GM18517 (cell line): ENCODE data around the gene ATF5.
A peak's percentile ranks its signal among the peaks of the same experiment; 100 is the strongest.
"Not testable (repeated sequence)": the region's sequence is repeated elsewhere in the genome, so short reads cannot be mapped to it uniquely, and the experiment has no call there.

Experiments used
- ATAC-seq: cut with Tn5 transposase; IDR thresholded peaks from one replicate; pipeline ENCODE4 v1.9.1; 2021; ENCODE audit warnings: mild to moderate bottlenecking, moderate library complexity; ENCODE audit not compliant: unreplicated experiment

The ATF5 gene

DNA sequence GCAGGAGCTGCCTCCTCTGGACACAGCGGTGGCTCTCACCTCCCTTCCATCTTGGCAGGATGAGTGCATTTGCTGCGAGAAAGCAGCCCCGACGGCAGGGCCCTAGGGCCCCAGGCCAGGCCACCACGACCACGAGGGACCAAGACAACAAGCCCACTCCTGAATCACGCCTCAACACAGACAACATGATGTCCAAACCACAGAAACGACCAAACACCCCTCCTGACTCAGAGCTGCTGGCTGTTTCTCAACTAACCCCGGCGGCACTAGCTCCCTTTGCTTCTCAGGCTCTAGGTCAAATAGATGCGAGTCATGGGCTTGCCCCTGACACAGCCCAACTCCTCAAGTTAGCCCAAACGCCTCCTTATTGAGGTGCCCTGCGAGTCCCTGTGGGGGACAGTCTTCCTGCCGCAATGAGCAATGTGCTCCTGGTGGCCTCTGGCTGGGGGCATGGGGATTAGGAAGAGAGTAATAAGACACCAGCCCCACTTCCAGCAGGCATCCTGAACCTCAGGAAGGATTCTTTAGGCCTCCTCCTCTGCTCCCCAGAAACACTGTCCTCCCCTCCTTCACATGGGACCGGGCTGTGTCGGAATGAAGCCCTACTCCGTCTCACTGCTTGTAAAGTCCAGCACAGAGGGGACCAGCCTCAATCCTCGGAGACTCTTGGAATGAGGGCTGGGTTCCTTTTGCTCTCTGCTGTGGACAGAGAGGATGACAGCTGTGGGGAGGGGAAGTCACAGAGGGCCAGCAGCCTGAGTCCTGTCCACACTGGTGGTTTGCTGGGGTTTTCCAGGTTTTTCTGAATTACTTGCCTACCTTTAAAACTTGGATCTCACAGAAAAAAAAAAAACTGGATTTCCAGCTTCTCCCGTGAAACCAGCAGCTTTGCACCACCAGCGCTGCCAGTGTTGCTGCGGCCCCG lies 6.9 kb upstream of the ATF5 start:
- ATAC-seq = no peak

- no peak for ATAC-seq
Observed at GRCh38 chr19:49923055-49924003, 5.7 kb upstream of the ATF5 start.

GRCh38 chr19:49924004-49924880 lies 4.8 kb upstream of the ATF5 start:
- no peak for ATAC-seq

GRCh38 chr19:49924881-49925210 lies 4.2 kb upstream of the ATF5 start:
- not testable (repeated sequence) for ATAC-seq

GRCh38 chr19:49925486-49925885 lies 3.5 kb upstream of the ATF5 start:
- no peak for ATAC-seq

DNA sequence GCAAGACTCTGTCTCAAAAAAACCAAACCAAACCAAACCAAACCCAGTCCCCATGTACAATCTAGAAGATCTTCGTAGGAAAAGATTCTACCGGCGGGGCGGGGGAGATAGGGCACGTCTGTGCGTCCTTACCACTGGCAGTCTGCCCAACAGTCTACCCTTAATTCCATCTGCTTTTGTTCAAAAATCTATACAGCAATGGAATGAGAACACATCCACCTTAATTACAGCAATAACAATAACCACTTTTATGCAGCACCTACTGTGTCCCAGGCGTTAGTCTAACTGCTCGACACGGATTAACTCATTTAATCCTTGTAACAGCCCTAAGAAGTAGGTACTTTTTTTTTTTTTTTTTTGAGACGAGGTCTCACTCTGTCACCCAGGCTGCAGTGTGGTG lies 2.5 kb upstream of the ATF5 start:
- ATAC-seq = no peak

DNA sequence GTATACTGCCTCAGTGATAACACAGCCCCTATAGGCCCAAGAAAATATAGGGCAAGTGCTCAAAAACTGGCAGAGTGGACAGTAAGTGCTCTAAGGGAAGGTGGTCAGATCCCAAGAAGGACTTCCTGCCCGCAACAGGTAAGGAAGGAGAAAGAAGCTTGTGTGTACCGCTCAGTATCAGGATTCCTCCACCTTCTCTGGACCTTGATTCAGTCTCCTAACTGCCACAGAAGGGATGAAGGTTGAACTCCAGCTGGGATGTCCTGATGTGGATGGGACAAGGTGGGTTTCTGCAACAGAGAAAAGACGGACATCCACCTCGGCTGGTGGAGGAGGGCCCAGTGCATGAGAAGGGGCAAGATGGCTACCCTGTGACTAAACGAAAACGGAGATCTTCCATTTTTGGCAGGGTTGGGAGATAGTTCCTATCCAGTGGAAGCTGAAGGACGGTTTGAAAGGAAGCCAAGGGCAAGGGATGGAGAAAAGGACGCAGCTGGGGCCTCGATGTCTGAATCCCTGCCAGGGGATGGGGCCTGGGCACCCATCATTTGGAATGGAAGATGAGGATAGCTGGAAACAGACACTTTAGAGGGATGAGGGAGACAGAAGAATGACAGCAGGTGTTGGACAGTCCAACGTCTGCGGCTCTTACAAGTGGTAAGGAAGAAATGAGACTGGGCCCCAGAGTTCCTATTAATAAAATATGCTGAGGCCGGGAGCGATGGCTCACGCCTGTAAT lies 1.3 kb upstream of the ATF5 start:
- ATAC-seq = no peak

- peak; percentile 58 for ATAC-seq
Observed at GRCh38 chr19:49929611-49930482, 842 bp downstream of the ATF5 start.

DNA sequence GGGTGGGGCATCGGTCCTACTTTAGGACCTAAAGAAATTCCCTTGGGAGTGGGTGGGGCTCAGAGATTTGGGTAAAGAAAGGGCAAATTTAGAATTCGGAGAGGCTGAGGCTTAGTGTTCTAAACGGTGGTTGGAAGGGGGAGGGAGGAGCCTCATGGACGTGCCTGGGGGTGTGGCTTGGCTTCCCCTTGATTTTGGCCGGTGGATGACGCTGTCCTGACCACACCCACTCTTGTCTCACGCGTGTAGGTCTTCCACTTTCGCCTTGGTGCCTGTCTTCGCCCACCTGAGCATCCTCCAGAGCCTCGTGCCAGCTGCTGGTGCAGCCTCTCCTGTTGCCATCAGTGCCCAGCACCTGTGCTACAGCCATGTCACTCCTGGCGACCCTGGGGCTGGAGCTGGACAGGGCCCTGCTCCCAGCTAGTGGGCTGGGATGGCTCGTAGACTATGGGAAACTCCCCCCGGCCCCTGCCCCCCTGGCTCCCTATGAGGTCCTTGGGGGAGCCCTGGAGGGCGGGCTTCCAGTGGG lies 1.5 kb downstream of the ATF5 start:
- no peak for ATAC-seq

DNA sequence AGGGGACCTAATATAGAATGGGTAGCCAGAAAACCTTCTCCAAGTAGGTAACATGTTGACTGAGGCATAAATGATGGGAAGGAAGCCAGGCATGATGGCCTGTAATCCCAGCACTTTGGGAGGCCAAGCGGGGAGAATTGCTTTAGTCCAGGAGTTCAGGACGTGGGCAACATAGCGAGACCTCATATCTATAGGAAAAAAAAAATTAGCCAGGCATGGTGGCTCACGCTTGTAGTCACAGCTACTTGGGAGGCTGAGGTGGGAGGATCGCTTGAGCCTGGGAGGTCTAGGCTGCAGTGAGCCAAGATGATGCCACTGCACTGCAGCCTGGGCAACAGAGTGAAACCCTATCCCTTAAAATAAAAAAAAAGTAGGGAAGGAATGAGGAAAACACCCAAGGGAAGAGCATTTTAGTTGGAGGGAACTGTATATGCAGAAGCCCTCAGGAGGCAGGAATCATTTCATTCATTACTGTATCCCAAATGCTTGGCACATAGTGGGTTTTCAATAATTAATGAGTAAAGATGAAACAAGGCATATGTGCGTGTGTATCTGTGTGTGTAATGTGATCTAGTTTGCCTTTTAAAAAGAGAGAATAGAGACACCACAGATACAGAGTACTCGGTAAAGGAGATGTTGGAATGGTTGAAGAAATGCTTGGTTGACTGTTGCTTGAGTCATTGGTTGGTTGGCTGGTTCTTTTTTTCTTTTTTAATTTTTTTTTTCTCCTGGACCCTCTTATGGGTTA lies 2.5 kb downstream of the ATF5 start:
- ATAC-seq = no peak

DNA sequence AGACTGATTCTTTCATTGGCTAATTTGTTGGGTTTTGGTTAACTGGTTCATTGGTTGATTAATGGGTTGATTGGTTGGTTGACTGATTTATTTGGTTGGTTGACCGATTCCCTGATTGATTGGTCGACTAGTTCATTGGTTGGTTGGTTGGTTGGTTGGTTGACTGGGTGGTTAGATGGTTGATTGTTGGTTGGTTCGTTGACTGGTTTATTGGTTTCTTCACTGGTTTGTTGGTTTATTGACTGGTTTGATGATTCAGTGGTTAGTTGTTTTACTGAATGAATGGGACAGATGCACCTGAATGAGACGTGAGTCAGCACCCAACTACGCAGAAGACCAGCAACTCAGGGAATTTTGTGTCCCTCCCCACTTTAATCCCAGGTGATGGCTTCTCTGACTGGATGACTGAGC lies 3.0 kb downstream of the ATF5 start:
- ATAC-seq = no peak

DNA sequence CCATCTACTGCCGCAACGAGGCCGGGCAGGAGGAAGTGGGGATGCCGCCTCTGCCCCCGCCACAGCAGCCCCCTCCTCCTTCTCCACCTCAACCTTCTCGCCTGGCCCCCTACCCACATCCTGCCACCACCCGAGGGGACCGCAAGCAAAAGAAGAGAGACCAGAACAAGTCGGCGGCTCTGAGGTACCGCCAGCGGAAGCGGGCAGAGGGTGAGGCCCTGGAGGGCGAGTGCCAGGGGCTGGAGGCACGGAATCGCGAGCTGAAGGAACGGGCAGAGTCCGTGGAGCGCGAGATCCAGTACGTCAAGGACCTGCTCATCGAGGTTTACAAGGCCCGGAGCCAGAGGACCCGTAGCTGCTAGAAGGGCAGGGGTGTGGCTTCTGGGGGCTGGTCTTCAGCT lies 3.7 kb downstream of the ATF5 start:
- no peak for ATAC-seq

DNA sequence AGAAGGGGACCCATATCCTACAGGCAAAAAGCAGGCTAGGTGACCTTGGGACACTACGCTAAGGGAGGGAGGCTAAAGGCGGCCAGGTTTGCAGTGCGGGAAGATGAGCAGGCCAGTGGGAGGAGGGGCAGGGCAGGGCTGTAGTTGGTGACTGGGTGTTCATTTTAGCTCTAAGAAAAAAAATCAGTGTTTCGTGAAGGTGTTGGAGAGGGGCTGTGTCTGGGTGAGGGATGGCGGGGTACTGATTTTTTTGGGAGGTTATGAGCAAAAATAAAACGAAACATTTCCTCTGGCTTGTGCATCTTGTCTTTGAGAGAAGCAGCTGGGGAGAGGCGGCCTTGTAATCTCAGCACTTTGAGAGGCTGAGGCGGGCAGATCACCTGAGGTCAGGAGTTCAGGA lies 4.6 kb downstream of the ATF5 start:
- ATAC-seq = no peak

DNA sequence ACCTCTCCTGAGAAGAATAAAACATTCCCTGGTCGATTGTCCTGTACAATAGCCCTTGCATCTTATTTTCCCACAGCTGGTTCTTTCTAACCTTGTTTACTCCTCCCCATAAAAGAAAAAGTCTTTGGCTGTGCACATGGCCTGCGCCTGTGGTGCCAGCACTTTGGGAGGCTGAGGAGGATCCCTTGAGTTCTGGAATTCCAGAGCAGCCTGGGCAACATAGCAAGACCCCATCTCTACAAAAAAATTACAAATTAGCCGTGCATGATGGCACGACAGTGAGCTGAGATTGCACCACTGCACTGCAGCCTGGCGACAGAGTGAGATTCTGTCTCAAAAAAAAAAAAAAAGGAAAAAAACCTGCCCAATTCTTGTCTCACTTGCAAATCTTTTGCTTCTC lies 7.5 kb downstream of the ATF5 start:
- ATAC-seq = no peak

DNA sequence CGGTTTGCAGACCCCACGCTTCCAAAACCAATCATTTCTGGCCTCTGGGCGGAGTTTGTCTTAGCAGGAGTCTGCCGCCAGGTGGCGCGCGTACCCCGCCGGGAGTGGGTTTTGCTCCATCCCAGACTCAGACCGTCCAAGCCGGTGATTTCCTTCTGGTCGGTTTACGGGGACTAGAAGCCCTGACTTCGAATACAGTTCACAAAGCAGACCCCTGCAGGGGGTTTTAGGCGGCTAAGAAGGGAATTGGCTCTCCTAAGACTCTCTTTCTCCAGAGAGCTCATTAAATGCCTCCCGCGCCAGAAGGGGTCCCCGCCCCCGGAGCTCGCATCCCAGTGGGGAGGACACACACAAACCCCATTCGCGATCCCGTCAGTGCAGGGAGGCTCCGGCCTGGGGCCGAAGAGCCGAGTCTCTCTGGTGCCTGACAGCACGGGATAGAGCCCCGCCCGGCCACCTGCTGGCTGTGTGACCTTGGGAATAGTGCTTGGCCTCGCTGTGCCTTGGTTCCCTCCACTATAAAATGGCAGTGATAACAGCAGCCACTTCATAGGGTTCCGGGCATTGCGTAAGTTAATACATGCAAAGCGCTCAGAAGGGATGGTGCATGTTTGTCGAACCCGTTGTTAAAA lies 8.9 kb downstream of the ATF5 start:
- no peak for ATAC-seq

DNA sequence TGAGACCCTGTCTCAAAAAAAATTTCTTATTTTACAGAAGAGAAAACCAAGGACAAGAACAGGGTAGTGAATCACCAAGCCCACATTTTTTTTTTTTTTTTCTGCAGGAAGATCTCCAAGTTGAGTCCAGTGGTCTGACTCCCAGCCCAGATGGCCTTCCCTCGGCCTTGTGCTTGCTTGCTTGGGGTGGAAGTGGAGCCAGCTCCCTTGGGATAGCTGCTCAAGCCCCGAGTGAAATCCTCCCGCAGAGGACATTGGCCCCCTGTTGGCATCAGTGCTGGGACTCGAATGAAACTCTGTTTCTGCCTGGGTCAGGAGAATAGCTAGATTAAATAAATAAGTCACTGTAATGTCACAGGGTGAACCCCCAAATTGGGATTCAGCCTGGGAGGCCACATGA lies 9.7 kb downstream of the ATF5 start:
- no peak for ATAC-seq

DNA sequence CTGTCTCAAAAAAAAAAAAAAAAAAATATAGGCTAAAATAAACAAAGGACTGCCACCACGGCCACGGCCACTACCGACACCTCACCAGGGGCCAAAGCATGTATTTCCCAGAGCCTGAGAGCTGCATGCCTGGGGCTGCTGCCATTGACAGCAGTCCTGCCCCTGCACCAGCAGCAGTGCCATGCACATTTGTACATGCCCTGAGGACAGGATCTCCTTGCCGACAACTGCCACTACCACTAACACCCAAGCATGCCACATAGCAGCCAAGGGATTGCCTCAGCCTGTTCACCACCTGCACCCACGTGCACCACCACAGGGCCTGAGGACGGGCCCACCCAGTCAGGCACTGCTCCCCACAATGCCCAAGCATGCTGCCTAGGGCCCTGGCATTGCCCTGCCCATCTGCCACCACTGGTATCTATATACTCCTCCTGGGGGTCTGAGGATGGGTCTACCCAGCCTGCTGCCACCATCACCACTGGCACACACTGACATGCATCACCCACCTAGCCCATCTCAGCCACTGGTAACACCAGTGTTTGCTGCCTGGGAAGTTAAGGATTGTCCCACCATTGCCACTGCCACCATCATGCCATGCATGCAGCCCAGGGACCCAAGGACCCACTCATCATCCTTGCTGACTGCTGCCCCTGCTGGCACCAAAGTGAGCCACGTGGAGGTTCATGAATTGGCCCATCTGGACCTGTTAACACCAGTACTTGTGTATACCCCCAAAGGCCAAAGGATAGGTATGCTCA lies 10.9 kb downstream of the ATF5 start:
- ATAC-seq = no peak
